GM21723 (cell line): ENCODE results near the gene MPG.

Source experiments
- ATAC-seq: cut with Tn5 transposase; IDR thresholded peaks from one replicate; pipeline ENCODE4 v1.9.1; 2021; ENCODE audit warnings: mild to moderate bottlenecking, moderate library complexity; ENCODE audit not compliant: unreplicated experiment

Gene MPG

GRCh38 chr16:66309-67182, 11.5 kb upstream of the MPG start:
- no peak for ATAC-seq

DNA sequence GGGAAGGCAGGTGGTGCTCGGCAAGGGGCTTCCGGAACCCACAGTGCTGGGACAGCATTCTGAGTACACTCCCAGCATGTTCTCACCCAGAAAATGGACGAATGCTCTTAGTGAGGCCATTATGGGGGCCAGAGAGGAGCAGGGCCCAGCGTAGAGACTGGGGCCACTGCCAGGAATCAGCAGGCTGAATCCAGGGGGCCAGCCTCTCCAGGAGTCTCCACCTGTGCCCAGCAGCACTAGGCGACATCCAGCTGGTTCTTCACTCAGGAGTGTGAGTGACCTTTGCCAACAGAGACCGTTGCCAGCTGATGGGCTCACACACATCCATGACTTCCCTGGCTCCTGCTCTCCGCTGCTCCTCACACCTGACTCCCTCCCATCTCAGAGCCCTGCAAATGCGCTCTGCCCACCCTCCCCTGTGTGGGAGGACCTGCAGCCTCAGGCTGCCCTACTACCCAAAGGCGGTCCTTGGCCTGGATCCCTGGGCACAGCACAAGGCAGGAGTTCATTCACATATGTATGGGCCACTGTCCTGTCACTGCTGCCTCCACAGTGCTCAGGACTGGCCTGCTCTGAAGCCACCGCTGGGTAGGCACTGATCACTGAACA, 10.7 kb upstream of the MPG start:
- ATAC-seq, result no peak

DNA sequence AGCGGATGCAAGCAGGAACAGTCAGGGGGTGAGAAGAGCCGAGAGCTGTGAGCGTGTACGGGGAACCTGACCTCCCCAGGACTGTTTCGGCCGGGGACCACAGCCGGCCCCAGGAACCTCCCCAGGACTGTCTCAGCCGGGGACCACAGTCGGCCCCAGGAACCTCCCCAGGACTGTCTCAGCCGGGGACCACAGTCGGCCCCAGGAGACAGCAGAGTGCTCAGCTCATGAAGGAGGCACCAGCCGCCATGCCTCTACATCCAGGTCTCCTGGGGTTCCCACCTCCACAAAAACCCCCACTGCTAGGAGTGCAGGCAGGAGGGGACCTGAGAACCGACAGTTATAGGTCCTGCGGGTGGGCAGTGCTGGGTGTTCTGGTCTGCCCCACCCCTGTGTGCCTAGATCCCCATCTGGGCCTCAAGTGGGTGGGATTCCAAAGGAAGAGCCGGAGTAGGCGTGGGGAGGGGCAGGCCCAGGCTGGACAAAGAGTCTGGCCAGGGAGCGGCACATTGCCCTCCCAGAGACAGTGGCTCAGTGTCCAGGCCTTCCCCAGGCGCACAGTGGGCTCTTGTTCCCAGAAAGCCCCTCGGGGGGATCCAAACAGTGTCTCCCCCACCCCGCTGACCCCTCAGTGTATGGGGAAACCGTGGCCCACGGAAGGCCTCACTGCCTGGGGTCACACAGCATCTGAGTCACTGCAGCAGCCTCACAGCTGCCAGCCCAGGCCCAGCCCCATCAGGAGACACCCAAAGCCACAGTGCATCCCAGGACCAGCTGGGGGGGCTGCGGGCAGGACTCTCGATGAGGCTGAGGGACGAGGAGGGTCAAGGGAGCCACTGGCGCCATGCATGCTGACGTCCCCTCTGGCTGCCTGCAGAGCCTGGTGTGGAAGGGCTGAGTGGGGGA, 9.9 kb upstream of the MPG start:
- ATAC-seq, result no peak

DNA sequence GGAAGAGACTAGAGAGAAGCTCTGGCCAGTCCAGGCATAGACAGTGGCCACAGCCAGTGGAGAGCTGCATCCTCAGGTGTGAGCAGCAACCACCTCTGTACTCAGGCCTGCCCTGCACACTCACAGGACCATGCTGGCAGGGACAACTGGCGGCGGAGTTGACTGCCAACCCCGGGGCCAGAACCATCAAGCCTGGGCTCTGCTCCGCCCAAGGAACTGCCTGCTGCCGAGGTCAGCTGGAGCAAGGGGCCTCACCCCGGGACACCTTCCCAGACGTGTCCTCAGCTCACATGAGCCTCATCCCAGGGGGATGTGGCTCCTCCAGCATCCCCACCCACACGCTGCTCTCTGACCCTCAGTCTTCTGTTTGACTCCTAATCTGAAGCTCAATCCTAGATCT, 8.8 kb upstream of the MPG start:
- ATAC-seq, result no peak

DNA sequence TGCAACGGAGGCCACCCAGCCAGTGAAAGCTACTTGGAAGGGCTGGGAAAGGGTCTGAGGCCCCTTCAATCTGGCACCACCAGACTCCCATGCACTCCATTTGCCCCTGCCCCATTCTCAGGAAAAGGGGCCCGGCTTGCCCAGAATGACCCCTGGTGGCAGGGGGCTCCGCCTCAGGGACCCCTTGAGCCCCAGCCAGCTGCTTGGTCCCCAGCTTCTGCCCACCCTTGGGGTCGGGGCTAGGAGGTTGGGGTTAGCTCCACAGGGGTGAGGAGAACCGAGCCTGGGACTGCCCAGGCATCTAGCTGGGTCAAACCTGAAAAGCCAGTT, 6.8 kb upstream of the MPG start:
- ATAC-seq, result no peak

GRCh38 chr16:71540-72401, 6.3 kb upstream of the MPG start:
- ATAC-seq, result no peak

DNA sequence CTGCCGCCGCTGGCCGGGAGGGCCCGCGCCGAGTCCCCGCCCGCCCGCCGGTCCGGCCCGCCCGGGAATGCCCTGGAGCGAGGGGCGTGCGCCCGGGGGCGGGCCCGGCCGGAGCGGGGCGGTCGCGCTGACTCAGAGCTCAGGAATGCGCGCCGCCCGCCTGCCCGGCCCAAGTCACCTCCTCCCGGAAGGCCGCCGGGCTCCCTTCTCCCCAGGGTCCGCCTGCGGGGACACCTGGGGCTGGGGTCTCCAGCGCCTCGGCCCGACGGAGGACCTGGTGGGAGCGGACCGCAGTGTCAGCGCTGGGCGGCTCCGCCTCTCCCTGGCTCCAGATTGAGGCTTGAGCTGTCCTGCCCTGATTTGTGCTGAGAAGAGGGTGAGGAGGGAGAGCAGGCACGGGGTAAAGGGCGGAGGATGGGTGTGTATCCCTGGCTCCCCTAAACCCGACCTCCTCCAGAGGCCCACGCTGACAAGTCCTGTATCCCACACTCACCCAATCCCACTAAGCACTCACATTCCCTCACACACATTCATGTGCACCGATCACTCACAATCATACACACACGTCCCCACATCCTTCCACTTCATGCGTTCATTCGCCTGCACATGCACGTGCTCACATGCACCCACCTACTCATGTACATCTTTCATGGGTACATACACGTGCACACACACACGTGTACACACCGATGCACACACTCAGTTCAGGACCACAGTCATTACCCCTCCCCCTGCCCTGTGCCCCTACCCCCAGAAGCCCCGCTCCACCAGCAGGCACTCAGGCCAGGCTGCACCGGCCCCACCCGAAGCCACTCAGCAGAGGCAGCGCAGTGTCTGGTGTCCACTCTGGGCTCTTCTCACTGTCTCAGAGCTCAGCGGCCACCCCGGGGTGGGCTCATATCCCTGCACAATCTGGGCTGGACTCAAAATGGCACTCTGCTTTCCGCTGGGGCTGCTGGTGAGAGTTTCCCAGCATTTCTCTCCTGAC, 5.2 kb upstream of the MPG start, which contains the start of gene RHBDF1:
Gene RHBDF1, minus strand, starts transcription at position 71 of the 988 bp plus-strand sequence. CDS start 7,616 bp downstream, outside the sequence.
- no peak for ATAC-seq

GRCh38 chr16:74051-74746, 3.8 kb upstream of the MPG start:
- ATAC-seq, result no peak

- no peak for ATAC-seq
Measured at GRCh38 chr16:74747-75334, 3.2 kb upstream of the MPG start.

DNA sequence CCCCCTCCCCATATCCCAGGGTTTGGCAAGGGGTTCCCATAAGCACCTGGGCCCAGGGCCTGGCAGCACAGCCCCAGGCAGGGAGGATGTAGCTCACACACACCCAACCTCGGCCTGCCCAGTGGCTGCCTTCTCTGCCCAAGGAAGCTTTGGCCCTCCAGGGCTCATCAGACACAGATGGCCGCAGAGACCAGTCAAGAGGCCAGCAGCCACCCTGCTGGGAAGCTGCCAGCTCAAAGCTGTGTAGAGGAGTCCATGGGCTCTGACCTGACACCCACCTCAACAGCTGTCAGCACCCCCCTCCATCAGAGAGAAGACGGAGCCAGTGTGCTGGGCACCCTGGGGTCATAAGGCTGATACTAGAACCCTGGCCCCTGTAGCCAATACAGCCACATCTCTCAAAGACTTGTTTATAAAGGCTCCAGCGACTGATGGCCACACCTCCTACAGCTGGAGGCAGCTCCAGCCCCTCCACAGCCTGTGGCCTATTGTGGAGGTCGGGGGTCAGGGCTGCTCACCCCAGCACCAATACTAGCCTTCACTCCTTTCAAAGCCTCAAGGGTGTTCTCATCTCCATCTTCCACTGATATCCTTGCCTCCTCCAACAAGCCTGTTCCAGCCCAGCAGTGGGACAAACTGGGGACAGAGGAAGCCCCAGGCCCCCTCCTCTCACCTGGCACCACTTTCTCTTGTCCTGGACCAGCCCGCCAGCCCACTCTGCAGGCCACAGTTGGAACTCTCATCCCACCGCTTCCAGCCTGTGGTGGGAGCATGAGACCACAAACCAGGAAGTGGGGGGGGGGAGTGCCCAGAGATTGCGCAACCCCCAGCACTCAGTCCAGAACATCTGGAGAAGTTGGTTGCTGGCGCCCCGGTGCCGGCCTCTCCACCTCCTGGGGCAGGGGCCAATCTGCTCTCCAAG, 2.2 kb upstream of the MPG start:
- no peak for ATAC-seq

- ATAC-seq, result no peak
Measured at GRCh38 chr16:76535-77272, 1.3 kb upstream of the MPG start.

DNA sequence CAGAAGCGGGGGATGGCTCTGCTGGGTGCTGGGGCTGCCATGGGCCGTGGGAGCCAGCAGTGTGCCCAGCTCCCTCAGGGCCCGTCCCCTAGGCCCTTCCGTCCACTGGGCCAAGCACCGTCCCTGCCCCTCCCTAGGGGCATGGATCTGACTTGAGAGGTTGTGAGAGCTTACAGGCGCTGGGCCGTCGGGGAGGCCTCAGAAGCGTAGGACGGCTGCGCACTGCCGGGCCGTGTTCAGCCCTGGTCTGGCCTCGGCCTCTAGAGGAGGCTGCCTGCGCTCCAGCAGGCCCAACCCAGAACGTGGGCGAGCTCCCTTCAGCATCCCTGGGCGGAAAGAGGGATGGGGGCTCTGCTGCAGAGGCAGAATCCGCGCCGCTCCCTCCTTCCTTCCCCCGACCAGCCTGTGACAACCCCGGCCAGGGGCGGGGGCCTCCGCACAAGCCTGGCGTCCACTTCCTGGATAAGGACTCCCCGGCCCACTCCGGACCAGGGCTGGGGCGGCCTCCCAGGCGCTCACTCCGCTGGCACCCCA, 685 bp upstream of the MPG start:
- peak; percentile 28 for ATAC-seq

DNA sequence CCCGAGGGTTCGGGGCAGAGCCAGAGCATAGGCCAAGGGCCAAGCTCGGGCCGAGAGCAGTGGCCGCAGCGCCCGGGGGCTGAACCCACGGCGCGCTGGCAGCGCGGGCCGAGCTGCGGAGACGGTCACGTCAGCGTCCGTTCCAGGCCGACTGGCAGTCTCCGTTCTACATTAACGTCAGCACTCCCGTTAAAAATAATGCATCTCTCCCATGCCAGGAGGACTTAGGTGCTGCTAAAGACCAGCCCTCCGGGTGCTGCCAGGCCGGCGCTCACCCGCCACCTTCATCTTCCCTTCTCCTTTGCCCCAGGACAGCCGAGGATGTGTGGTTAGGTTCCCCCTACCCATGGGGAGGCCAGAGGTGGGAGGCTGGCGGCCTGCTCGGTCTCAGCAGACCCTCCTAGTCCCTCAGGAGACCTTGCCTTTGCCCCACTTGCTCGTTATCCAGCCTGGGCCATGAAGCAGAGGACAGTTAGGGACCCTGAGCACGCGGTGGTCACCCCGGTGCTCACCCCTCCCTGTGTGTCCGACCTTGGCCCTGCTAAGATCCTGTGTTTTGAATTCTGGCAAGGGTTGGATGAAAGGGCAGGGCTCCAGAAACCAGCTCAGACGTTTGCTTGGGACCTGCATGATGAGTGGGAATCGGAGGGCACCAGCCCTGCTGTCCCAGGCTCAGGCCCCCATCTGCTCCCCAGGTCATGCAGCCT, 572 bp downstream of the MPG start:
- peak; percentile 16 for ATAC-seq

- no peak for ATAC-seq
Measured at GRCh38 chr16:79151-80054, 1.4 kb downstream of the MPG start.
